ENCODE results near the gene PPP6C. TPM values are rescaled to one million over a fixed set of nuclear protein-coding genes. Genes with fewer than 3 reads are reported as not detected.

PPP6C gene
- total and polyA plus RNA-seq, 2 of the 13 experiments (the other 11 are each of a cell fraction or from before 2014, with no cell fraction given), result 18.5 to 20.9 TPM

DNA sequence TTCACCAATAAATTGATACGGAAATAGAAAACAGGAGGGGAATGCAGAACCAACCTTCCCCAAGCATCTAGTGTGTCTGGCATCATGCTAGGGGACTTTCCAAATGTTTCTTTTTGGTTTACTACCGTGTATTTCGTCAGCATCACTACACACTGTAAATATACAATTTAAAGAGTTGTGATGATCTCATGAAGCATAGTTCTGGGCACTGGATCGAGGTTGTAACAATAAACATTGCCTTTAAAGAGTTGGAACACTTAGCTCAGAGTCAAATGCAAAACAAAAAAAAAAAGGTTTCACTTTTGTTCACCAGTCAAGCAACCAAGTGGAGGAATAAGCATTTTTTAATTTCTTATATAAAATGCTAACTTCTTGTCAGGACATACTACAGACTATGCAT is 43.4 kb downstream of the PPP6C start (continued):
- TF ChIP-seq, protein P1, sequence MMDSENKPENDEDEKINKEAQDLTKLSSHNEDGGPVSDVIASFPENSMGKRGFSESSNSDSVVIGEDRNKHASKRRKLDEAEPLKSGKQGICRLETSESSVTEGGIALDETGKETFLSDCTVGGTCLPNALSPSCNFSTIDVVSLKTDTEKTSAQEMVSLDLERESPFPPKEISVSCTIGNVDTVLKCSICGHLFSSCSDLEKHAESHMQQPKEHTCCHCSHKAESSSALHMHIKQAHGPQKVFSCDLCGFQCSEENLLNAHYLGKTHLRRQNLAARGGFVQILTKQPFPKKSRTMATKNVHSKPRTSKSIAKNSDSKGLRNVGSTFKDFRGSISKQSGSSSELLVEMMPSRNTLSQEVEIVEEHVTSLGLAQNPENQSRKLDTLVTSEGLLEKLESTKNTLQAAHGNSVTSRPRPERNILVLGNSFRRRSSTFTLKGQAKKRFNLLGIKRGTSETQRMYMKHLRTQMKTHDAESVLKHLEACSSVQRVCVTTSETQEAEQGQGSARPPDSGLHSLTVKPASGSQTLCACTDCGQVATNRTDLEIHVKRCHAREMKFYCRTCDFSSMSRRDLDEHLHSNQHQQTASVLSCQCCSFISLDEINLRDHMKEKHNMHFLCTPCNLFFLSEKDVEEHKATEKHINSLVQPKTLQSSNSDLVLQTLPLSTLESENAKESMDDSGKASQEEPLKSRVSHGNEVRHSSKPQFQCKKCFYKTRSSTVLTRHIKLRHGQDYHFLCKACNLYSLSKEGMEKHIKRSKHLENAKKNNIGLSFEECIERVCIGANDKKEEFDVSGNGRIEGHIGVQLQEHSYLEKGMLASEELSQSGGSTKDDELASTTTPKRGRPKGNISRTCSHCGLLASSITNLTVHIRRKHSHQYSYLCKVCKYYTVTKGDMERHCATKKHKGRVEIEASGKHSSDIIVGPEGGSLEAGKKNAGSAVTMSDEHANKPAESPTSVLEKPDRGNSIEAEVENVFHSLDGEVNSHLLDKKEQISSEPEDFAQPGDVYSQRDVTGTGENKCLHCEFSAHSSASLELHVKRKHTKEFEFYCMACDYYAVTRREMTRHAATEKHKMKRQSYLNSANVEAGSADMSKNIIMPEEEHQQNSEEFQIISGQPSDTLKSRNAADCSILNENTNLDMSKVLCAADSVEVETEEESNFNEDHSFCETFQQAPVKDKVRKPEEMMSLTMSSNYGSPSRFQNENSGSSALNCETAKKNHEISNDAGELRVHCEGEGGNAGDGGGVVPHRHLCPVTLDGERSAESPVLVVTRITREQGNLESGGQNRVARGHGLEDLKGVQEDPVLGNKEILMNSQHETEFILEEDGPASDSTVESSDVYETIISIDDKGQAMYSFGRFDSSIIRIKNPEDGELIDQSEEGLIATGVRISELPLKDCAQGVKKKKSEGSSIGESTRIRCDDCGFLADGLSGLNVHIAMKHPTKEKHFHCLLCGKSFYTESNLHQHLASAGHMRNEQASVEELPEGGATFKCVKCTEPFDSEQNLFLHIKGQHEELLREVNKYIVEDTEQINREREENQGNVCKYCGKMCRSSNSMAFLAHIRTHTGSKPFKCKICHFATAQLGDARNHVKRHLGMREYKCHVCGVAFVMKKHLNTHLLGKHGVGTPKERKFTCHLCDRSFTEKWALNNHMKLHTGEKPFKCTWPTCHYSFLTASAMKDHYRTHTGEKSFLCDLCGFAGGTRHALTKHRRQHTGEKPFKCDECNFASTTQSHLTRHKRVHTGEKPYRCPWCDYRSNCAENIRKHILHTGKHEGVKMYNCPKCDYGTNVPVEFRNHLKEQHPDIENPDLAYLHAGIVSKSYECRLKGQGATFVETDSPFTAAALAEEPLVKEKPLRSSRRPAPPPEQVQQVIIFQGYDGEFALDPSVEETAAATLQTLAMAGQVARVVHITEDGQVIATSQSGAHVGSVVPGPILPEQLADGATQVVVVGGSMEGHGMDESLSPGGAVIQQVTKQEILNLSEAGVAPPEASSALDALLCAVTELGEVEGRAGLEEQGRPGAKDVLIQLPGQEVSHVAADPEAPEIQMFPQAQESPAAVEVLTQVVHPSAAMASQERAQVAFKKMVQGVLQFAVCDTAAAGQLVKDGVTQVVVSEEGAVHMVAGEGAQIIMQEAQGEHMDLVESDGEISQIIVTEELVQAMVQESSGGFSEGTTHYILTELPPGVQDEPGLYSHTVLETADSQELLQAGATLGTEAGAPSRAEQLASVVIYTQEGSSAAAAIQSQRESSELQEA (CRISPR knock-in tag; IDR thresholded peaks at IDR 0.05; ENCODE audit: not compliant biosample characterization), result no peak
- TF ChIP-seq, protein P2, sequence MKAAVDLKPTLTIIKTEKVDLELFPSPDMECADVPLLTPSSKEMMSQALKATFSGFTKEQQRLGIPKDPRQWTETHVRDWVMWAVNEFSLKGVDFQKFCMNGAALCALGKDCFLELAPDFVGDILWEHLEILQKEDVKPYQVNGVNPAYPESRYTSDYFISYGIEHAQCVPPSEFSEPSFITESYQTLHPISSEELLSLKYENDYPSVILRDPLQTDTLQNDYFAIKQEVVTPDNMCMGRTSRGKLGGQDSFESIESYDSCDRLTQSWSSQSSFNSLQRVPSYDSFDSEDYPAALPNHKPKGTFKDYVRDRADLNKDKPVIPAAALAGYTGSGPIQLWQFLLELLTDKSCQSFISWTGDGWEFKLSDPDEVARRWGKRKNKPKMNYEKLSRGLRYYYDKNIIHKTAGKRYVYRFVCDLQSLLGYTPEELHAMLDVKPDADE (CRISPR knock-in tag; IDR thresholded peaks at IDR 0.05), result no peak
- TF ChIP-seq NBN (conservative IDR thresholded peaks at IDR 0.05), result no peak
- TF ChIP-seq KLF15 (CRISPR knock-in tag; IDR thresholded peaks at IDR 0.05; ENCODE audit: borderline replicate concordance), result no peak
- TF ChIP-seq PRPF4 (IDR thresholded peaks at IDR 0.05; ENCODE audit: low read depth, low read length, poor library complexity, severe bottlenecking), result no peak
- no peak for TF ChIP-seq ZKSCAN5 (CRISPR knock-in tag; IDR thresholded peaks at IDR 0.05)
- TF ChIP-seq, protein P3, sequence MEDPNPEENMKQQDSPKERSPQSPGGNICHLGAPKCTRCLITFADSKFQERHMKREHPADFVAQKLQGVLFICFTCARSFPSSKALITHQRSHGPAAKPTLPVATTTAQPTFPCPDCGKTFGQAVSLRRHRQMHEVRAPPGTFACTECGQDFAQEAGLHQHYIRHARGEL (CRISPR knock-in tag; IDR thresholded peaks at IDR 0.05), result no peak
- TF ChIP-seq TBL1XR1 (IDR thresholded peaks at IDR 0.05; ENCODE audit: borderline replicate concordance, low read length, partially characterized antibody), result no peak
- no peak for TF ChIP-seq ZNF253 (CRISPR knock-in tag; IDR thresholded peaks at IDR 0.05; ENCODE audit: borderline replicate concordance)
- TF ChIP-seq, protein P4, sequence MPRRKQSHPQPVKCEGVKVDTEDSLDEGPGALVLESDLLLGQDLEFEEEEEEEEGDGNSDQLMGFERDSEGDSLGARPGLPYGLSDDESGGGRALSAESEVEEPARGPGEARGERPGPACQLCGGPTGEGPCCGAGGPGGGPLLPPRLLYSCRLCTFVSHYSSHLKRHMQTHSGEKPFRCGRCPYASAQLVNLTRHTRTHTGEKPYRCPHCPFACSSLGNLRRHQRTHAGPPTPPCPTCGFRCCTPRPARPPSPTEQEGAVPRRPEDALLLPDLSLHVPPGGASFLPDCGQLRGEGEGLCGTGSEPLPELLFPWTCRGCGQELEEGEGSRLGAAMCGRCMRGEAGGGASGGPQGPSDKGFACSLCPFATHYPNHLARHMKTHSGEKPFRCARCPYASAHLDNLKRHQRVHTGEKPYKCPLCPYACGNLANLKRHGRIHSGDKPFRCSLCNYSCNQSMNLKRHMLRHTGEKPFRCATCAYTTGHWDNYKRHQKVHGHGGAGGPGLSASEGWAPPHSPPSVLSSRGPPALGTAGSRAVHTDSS (CRISPR knock-in tag; conservative IDR thresholded peaks at IDR 0.05), result no peak
- no peak for TF ChIP-seq ZSCAN22 (CRISPR knock-in tag; IDR thresholded peaks at IDR 0.05)
- TF ChIP-seq ATF1 (CRISPR knock-in tag; IDR thresholded peaks at IDR 0.05), result no peak
- no peak for TF ChIP-seq SRSF4 (IDR thresholded peaks at IDR 0.05; ENCODE audit: low read depth, low read length, poor library complexity, severe bottlenecking)
